ENCODE measurements around the gene MAPK10. TPM values are rescaled to one million over a fixed set of nuclear protein-coding genes. Genes with fewer than 3 reads are reported as not detected.

MAPK10 gene
- 20.8 to 25.2 TPM (median 24.4 TPM) in 3 replicates for total RNA-seq

- Mint-ChIP-seq H3K9me3 (no peaks in the 10 kb centered on the region), H3K36me3 (no peaks in the 10 kb centered on the region), H3K4me1 (peaks cover 26% of the 10 kb centered on the region), H3K27ac (peak within 1 kb of the TSS; percentile 91), H3K4me3 (peak within 1 kb of the TSS; percentile 64), H3K27me3 (ENCODE audit: low read depth) (no peaks in the 10 kb centered on the region)
- peak; percentile 34 to 58 for DNase-seq (ENCODE audit: low spot score in 2 of 2, unreplicated experiment in 2 of 2)
- TF ChIP-seq CTCF (IDR thresholded peaks at IDR 0.05; ENCODE audit: unreplicated experiment): no peak
These were observed at the start of gene MAPK10 for GRCh38 chr4:86359944-86360478. Gene MAPK10, minus strand, starts transcription at chr4:86360053.

- H3K36me3 Mint-ChIP-seq: no peaks in the 10 kb centered on the region
- peaks cover 7% of the 10 kb centered on the region for H3K9me3 Mint-ChIP-seq
These were observed 43.7 kb upstream of the MAPK10 start for GRCh38 chr4:86403575-86403974.

GRCh38 chr4:86401826-86402225 lies 42.0 kb upstream of the MAPK10 start:
- no peak for DNase-seq (ENCODE audit: low spot score in 2 of 2, unreplicated experiment in 2 of 2)
- no peak overlapping the region for H3K4me3 Mint-ChIP-seq
- H3K9me3 Mint-ChIP-seq: peaks cover 4% of the 10 kb centered on the region
- peaks cover 12% of the 10 kb centered on the region for H3K4me1 Mint-ChIP-seq
- no peaks in the 10 kb centered on the region for H3K36me3 Mint-ChIP-seq
- H3K27ac Mint-ChIP-seq: no peak overlapping the region
- H3K27me3 Mint-ChIP-seq (ENCODE audit: low read depth): no peaks in the 10 kb centered on the region
- TF ChIP-seq CTCF (IDR thresholded peaks at IDR 0.05; ENCODE audit: unreplicated experiment): no peak

More at GRCh38 chr4:86403575-86403974, 43.7 kb upstream of the MAPK10 start:
- Mint-ChIP-seq H3K27me3 (ENCODE audit: low read depth) (no peaks in the 10 kb centered on the region), H3K4me3 (no peak overlapping the region), H3K4me1 (peaks cover 12% of the 10 kb centered on the region), H3K27ac (no peak overlapping the region)
- DNase-seq (ENCODE audit: low spot score in 2 of 2, unreplicated experiment in 2 of 2): no peak
- TF ChIP-seq CTCF (IDR thresholded peaks at IDR 0.05; ENCODE audit: unreplicated experiment): no peak

- no peaks in the 10 kb centered on the region for H3K27me3 Mint-ChIP-seq (ENCODE audit: low read depth)
- no peaks in the 10 kb centered on the region for H3K36me3 Mint-ChIP-seq
- H3K9me3 Mint-ChIP-seq: peaks cover 4% of the 10 kb centered on the region
- no peak overlapping the region for H3K4me3 Mint-ChIP-seq
- DNase-seq (ENCODE audit: low spot score in 2 of 2, unreplicated experiment in 2 of 2): no peak
- peak overlapping the region; percentile 26 for H3K27ac Mint-ChIP-seq
- no peak for TF ChIP-seq CTCF (IDR thresholded peaks at IDR 0.05; ENCODE audit: unreplicated experiment)
- peaks cover 12% of the 10 kb centered on the region for H3K4me1 Mint-ChIP-seq
These were observed 40.4 kb upstream of the MAPK10 start for GRCh38 chr4:86400216-86400615.

GRCh38 chr4:86398187-86398586 lies 38.3 kb upstream of the MAPK10 start:
- Mint-ChIP-seq H3K9me3 (peaks cover 4% of the 10 kb centered on the region), H3K27me3 (ENCODE audit: low read depth) (no peaks in the 10 kb centered on the region), H3K4me1 (peaks cover 12% of the 10 kb centered on the region), H3K36me3 (no peaks in the 10 kb centered on the region), H3K4me3 (no peak overlapping the region), H3K27ac (no peak overlapping the region)
- no peak for DNase-seq (ENCODE audit: low spot score in 2 of 2, unreplicated experiment in 2 of 2)
- no peak for TF ChIP-seq CTCF (IDR thresholded peaks at IDR 0.05; ENCODE audit: unreplicated experiment)

GRCh38 chr4:86393749-86394148 lies 33.9 kb upstream of the MAPK10 start:
- no peak for TF ChIP-seq CTCF (IDR thresholded peaks at IDR 0.05; ENCODE audit: unreplicated experiment)
- DNase-seq (ENCODE audit: low spot score in 2 of 2, unreplicated experiment in 2 of 2): no peak
- H3K9me3 Mint-ChIP-seq: no peaks in the 10 kb centered on the region
- peaks cover 12% of the 10 kb centered on the region for H3K4me1 Mint-ChIP-seq
- no peak overlapping the region for H3K4me3 Mint-ChIP-seq
- no peak overlapping the region for H3K27ac Mint-ChIP-seq
- H3K27me3 Mint-ChIP-seq (ENCODE audit: low read depth): no peaks in the 10 kb centered on the region
- no peaks in the 10 kb centered on the region for H3K36me3 Mint-ChIP-seq
